NCI-H2227 treated with DMSO at 0.1 percent for 48 hours (cell line): ENCODE measurements around the gene TMPRSS4.

Source experiments
- DNase-seq: peaks from one replicate; lab custom pipeline; 2025; lab: John Stamatoyannopoulos, UW

Gene TMPRSS4

GRCh38 chr11:118135051-118135795 lies 58.3 kb downstream of the TMPRSS4 start:
- no peak for DNase-seq

GRCh38 chr11:118135796-118136165 lies 58.9 kb downstream of the TMPRSS4 start:
- no peak for DNase-seq

GRCh38 chr11:118136341-118136740 lies 59.5 kb downstream of the TMPRSS4 start:
- no peak for DNase-seq

- no peak for DNase-seq
Observed at GRCh38 chr11:118136801-118137200, 59.9 kb downstream of the TMPRSS4 start.

GRCh38 chr11:118138839-118139420 lies 62.1 kb downstream of the TMPRSS4 start:
- DNase-seq, result no peak

GRCh38 chr11:118139578-118139977 lies 62.7 kb downstream of the TMPRSS4 start:
- DNase-seq, result no peak

- no peak for DNase-seq
Observed at GRCh38 chr11:118142081-118142480, 65.2 kb downstream of the TMPRSS4 start.

- no peak for DNase-seq
Observed at GRCh38 chr11:118142809-118143208, 65.9 kb downstream of the TMPRSS4 start.

- no peak for DNase-seq
Observed at GRCh38 chr11:118143661-118144185, 66.8 kb downstream of the TMPRSS4 start.

- DNase-seq, result no peak
Observed at GRCh38 chr11:118144301-118145268, 67.7 kb downstream of the TMPRSS4 start.

GRCh38 chr11:118145285-118146227 lies 68.7 kb downstream of the TMPRSS4 start:
- DNase-seq, result peak; percentile 81

- no peak for DNase-seq
Observed at GRCh38 chr11:118146554-118146953, 69.7 kb downstream of the TMPRSS4 start.

- DNase-seq, result no peak
Observed at GRCh38 chr11:118147502-118147901, 70.6 kb downstream of the TMPRSS4 start.

- no peak for DNase-seq
Observed at GRCh38 chr11:118148240-118148639, 71.4 kb downstream of the TMPRSS4 start.

GRCh38 chr11:118148856-118149255 lies 72.0 kb downstream of the TMPRSS4 start:
- no peak for DNase-seq

GRCh38 chr11:118149493-118149892 lies 72.6 kb downstream of the TMPRSS4 start:
- DNase-seq, result no peak

- no peak for DNase-seq
Observed at GRCh38 chr11:118151431-118151830, 74.6 kb downstream of the TMPRSS4 start.

- no peak for DNase-seq
Observed at GRCh38 chr11:118152020-118152551, 75.2 kb downstream of the TMPRSS4 start.

- DNase-seq, result peak; percentile 26
Observed at GRCh38 chr11:118152552-118153471, 75.9 kb downstream of the TMPRSS4 start, which contains the start of gene SCN4B. TSS of gene SCN4B (minus strand) at chr11:118152823. CDS start at chr11:118152673, 150 bp downstream.

- no peak for DNase-seq
Observed at GRCh38 chr11:118153516-118153915, 76.6 kb downstream of the TMPRSS4 start.
